HEK293T (cell line): ENCODE results near the gene LAMP1.

Experiments
- HDGF ChIP-seq: fragments of 450-650 bp; IDR thresholded peaks from 2 replicates; pipeline ENCODE4 v1.6.1; 2017; ENCODE audit warnings: antibody characterized with exemption, borderline replicate concordance
- NFRKB ChIP-seq: fragments of 450-650 bp; IDR thresholded peaks from 2 replicates; pipeline ENCODE4 v1.6.1; 2016; ENCODE audit warnings: mild to moderate bottlenecking, moderate library complexity
- ZNF384 ChIP-seq: fragments of 450-650 bp; IDR thresholded peaks from 2 replicates; pipeline ENCODE4 v1.6.1; 2016

DNA sequence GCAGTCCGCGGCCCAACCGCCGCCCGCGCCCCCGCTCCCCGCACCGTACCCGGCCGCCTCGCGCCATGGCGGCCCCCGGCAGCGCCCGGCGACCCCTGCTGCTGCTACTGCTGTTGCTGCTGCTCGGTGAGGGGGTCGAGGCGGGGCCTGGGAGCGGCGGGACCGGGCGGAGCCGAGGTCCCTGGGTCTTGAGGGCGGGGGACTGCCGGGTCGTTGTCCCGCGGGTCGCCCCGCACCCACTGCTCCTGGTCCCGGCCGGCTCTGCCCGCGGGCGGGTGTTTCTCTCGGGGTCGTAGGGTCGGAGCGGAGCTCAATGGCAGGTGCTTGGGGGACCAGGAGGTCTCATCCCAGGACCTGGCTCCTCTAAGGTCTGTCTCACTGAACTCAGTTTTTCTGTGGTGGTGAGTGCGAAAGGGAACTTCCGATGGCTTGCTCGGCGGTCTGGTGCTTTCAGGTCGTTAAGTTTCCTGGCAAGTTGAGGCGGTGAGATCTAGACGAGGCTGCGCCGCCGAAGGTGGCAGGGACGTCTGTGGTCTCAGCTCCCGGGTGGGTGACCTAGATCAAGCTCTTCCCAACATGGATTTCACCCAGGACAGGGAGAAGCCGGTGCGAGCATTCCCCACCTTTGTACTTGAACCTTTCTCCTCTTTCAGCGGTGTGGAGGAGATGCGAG, 467 bp downstream of the LAMP1 start:
- TF ChIP-seq HDGF = no peak
- no peak for TF ChIP-seq ZNF384
- TF ChIP-seq NFRKB = no peak
